BJ (cell line): ENCODE data around the gene CCR7. TPM values are rescaled to one million over a fixed set of nuclear protein-coding genes. Genes with fewer than 3 reads are reported as not detected.

Source experiments
- CTCF ChIA-PET: fragments of 350-600 bp; formaldehyde crosslinking; extraction: SDS; loops from one replicate; lab custom pipeline; 2021; ENCODE audit warnings: antibody characterized with exemption, inconsistent platforms; lab: Yijun Ruan, JAX
- POLR2A ChIA-PET: fragments of 300-600 bp; sonication (Branson Sonifier 250); formaldehyde crosslinking; extraction: SDS; loops from one replicate; lab custom pipeline; 2021; ENCODE audit warnings: antibody characterized with exemption; lab: Charles Lee
- DNase-seq: peaks from one replicate; pipeline ENCODE4 v3.0.0-alpha.2; 2011; ENCODE audit warnings: low read depth
- H3K27me3 ChIP-seq: 2 replicates; pipeline ENCODE4 v1.6.0; 2011; ENCODE audit warnings: low read length; ENCODE audit not compliant: control insufficient read depth, insufficient read depth
- H3K36me3 ChIP-seq: 2 replicates; pipeline ENCODE4 v1.5.1; 2011; ENCODE audit warnings: low read length; ENCODE audit not compliant: control insufficient read depth, insufficient read depth
- H3K4me3 ChIP-seq: 2 replicates; pipeline ENCODE4 v1.5.1; 2011; ENCODE audit warnings: low read depth, mild to moderate bottlenecking, control low read depth, low read length
- polyA plus RNA-seq: library from polyadenylated mRNA; depleted of rRNA; stranded (reverse); fragments of >200 nt; gene quantifications from 2 replicates; pipeline ENCODE4 v1.2.3, GENCODE V29; 2011
- TF ChIP-seq, protein P1 (sequence below): IDR thresholded peaks from 2 replicates; pipeline ENCODE4 v1.5.1; 2011; ENCODE audit warnings: low read depth, mild to moderate bottlenecking, control low read depth, inconsistent platforms, low read length, moderate library complexity; ENCODE audit not compliant: insufficient read depth

Gene CCR7
- polyA plus RNA-seq, 1 experiment: 0.45 TPM

DNA sequence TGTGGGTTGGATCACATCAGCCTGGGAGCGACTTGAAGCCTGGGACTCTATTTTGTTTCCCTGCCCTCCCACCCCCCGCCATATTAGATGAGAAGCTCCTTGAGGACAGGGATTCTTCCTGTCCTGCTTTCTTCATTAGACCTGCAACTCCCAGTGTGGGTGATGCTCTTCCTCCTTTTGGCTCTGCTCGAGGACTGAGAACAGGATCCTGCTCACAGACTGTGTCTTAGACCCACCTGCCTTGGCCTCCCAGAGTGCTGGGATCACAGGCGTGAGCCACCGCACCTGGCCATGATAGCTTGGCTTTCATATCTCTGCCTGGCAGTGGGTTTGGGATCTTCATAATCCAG is 42.3 kb downstream of the CCR7 start:
- no peak for DNase-seq
- TF ChIP-seq, protein P1, sequence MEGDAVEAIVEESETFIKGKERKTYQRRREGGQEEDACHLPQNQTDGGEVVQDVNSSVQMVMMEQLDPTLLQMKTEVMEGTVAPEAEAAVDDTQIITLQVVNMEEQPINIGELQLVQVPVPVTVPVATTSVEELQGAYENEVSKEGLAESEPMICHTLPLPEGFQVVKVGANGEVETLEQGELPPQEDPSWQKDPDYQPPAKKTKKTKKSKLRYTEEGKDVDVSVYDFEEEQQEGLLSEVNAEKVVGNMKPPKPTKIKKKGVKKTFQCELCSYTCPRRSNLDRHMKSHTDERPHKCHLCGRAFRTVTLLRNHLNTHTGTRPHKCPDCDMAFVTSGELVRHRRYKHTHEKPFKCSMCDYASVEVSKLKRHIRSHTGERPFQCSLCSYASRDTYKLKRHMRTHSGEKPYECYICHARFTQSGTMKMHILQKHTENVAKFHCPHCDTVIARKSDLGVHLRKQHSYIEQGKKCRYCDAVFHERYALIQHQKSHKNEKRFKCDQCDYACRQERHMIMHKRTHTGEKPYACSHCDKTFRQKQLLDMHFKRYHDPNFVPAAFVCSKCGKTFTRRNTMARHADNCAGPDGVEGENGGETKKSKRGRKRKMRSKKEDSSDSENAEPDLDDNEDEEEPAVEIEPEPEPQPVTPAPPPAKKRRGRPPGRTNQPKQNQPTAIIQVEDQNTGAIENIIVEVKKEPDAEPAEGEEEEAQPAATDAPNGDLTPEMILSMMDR: no peak
- H3K27me3 ChIP-seq: no peaks in the 10 kb centered on the region
- CTCF ChIA-PET: interaction anchor here (1.0 to 4.1 kb wide), 4 partner anchors 10 to 82 kb away, joined by 3 to 21 read pairs (median 8); no protein-coding TSS in a partner anchor
- POLR2A ChIA-PET: interaction anchor here (0.6 kb wide), 2 partner anchors 12 to 21 kb away, joined by 4 to 5 read pairs; partner anchors contain the start of gene TNS4
- no peaks in the 10 kb centered on the region for H3K36me3 ChIP-seq
- no peak overlapping the region for H3K4me3 ChIP-seq

DNA sequence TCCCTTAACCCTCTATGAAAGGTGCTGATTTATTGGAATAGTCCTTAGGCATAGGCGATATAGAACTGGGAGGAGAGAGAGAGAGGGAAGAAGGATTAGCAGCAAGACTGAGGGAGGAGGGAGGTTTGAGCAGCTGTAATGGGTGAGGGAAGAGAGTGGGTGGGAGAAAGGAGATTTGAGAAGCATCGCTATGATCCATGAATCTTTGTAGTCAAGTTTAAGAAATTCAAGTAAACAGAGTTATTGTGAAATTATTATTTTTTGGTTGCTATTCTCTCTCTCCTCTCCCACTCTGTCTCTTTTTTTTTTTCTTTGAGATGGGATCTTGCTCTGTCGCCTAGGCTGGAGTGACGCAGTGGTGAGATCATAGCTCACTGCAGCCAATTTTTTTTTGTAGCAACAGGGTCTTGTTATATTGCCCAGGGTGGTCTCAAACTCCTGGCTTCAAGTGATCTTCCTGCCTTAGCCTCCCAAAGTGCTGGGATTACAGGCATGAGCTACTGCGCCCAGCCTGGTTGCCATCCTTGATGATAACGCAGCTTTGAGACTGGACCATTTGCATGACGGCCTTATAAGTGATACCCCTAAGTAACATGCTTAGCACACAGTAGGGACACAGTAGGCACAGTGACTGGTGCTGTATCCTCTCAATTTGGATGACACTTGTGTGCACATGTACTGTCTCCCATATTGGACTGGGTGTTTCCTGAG is 42.9 kb downstream of the CCR7 start:
- no peaks in the 10 kb centered on the region for H3K27me3 ChIP-seq
- TF ChIP-seq, protein P1: no peak
- ChIA-PET CTCF (interaction anchor here (1.0 to 4.1 kb wide), 4 partner anchors 11 to 82 kb away, joined by 3 to 21 read pairs (median 8); no protein-coding TSS in a partner anchor), POLR2A (interaction anchor here (0.6 kb wide), 2 partner anchors 13 to 21 kb away, joined by 4 to 5 read pairs; partner anchors contain the start of gene TNS4)
- H3K4me3 ChIP-seq: no peak overlapping the region
- no peaks in the 10 kb centered on the region for H3K36me3 ChIP-seq
- DNase-seq: no peak

DNA sequence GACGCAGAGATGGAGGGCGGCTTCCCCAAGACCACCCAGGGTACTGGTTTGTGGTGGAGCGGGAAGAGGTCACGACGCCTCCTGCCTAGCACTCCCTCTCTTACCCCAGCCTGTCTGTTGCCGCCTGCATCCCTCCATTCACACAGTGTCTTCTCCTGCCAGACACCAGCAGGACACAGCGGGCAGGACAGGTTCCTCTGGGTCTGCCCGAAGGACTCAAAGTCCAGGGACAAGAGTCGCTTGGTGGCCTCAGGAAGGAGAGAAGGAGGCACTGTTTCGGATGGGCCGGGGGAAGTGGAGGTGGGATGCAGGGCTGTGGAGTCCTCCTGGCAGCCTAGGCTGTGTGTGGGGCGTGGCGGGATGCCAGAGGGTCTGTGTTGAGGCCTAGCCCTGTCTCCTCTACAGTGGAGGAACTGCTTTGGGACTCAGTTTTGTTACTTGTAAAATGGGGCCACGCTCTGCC is 44.2 kb downstream of the CCR7 start:
- POLR2A ChIA-PET: interaction anchor here (0.6 kb wide), 1 partner anchor 1227 kb away, joined by 10 read pairs; no protein-coding TSS in a partner anchor
- TF ChIP-seq, protein P1: no peak
- H3K4me3 ChIP-seq: no peak overlapping the region
- DNase-seq: no peak
- CTCF ChIA-PET: interaction anchor here (0.7 to 4.1 kb wide), 5 partner anchors 12 to 80 kb away, joined by 3 to 21 read pairs (median 9); no protein-coding TSS in a partner anchor
- no peaks in the 10 kb centered on the region for H3K36me3 ChIP-seq
- no peaks in the 10 kb centered on the region for H3K27me3 ChIP-seq

DNA sequence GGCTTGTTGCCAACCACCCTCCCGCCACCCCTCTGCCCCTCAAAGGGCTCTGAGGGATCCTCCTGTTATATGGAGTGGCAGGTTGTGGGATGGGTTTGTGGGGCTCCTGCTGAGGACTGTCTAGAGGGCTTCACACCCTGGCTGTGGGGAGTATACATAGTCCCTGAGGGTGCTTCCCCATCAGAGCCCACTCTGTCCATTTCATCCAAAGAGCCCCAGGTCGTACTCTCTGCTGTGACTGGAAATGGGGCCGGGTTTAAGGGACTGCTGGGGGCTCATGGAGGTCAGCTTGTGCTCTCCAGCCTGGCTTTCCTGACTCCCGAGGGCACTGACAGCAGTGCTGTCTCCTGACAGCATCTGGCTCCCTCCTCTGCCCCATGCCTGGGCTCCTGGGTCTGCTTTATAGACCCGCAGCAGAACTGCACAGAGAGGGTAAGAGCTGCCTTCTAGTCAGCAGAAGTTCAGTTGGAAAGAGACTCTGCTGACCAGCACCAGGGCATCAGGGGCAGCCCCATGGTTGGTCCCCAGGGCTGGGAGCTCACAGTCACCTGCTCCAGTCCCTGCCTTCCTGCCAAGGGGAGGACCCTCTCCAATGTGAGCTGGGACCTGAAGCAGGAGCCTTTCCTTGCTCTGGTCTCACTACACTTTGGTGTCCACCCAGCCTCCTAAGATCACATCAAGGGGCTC is 46.0 kb downstream of the CCR7 start:
- no peak for DNase-seq
- POLR2A ChIA-PET: interaction anchor here (0.6 kb wide), 1 partner anchor 1904 kb away, joined by 3 read pairs; the partner anchor contains the start of gene CAVIN1
- TF ChIP-seq, protein P1: no peak
- Histone ChIP-seq H3K36me3 (no peaks in the 10 kb centered on the region), H3K27me3 (no peaks in the 10 kb centered on the region), H3K4me3 (no peak overlapping the region)
- CTCF ChIA-PET: interaction anchor here (0.6 to 4.1 kb wide), 6 partner anchors 15 to 176 kb away, joined by 3 to 21 read pairs (median 4); no protein-coding TSS in a partner anchor
